Astrocyte of the spinal cord (primary cell): ENCODE data around the gene SMIM14.
"Not testable (repeated sequence)": the region's sequence is repeated elsewhere in the genome, so short reads cannot be mapped to it uniquely, and the experiment has no call there.

Source experiments
- DNase-seq: peaks from one replicate; pipeline ENCODE4 v3.0.0; 2011; ENCODE audit warnings: low read depth, low spot score
- H3K4me3 ChIP-seq: 2 replicates; pipeline ENCODE4 v1.5.1; 2011; ENCODE audit warnings: low read depth, mild to moderate bottlenecking, low read length, moderate library complexity
- CTCF ChIP-seq: IDR thresholded peaks from 2 replicates; pipeline ENCODE4 v1.5.1; 2012; ENCODE audit warnings: low read depth, mild to moderate bottlenecking, low read length, inconsistent platforms
- in situ Hi-C: cut with HindIII; loops from 2 replicates; pipeline ENCODE4 v1.10.0; 2017; ENCODE audit warnings: low sequenced_read_pairs

The SMIM14 gene

GRCh38 chr4:39620551-39621313, 17.9 kb downstream of the SMIM14 start:
- H3K4me3 ChIP-seq, result no peak overlapping the region
- in situ Hi-C loops, result no loop called here
- TF ChIP-seq CTCF, result no peak
- peak; percentile 52 for DNase-seq

GRCh38 chr4:39617534-39617933, 21.1 kb downstream of the SMIM14 start:
- no peak overlapping the region for H3K4me3 ChIP-seq
- in situ Hi-C loops, result no loop called here
- no peak for DNase-seq
- TF ChIP-seq CTCF, result no peak

- peak; percentile 44 for DNase-seq
- TF ChIP-seq CTCF, result no peak
- in situ Hi-C loops, result no loop called here
- no peak overlapping the region for H3K4me3 ChIP-seq
These were observed 22.0 kb downstream of the SMIM14 start for GRCh38 chr4:39616651-39617050.

- DNase-seq, in situ Hi-C loops, H3K4me3 ChIP-seq: not testable (repeated sequence)
These were observed 22.6 kb downstream of the SMIM14 start for GRCh38 chr4:39616112-39616511.

GRCh38 chr4:39614487-39615162, 24.0 kb downstream of the SMIM14 start:
- in situ Hi-C loops, result no loop called here
- no peak overlapping the region for H3K4me3 ChIP-seq
- peak; percentile 82 for DNase-seq
- no peak for TF ChIP-seq CTCF

GRCh38 chr4:39613093-39613656, 25.5 kb downstream of the SMIM14 start:
- no peak for TF ChIP-seq CTCF
- in situ Hi-C loops, result no loop called here
- DNase-seq, result peak; percentile 54
- no peak overlapping the region for H3K4me3 ChIP-seq

GRCh38 chr4:39609454-39609931, 29.2 kb downstream of the SMIM14 start:
- H3K4me3 ChIP-seq, result no peak overlapping the region
- no peak for TF ChIP-seq CTCF
- DNase-seq, result no peak
- in situ Hi-C loops, result no loop called here
